ENCODE data around the gene ZNF717.
"Not testable (repeated sequence)": the region's sequence is repeated elsewhere in the genome, so short reads cannot be mapped to it uniquely, and the experiment has no call there.

ZNF717 gene

DNA sequence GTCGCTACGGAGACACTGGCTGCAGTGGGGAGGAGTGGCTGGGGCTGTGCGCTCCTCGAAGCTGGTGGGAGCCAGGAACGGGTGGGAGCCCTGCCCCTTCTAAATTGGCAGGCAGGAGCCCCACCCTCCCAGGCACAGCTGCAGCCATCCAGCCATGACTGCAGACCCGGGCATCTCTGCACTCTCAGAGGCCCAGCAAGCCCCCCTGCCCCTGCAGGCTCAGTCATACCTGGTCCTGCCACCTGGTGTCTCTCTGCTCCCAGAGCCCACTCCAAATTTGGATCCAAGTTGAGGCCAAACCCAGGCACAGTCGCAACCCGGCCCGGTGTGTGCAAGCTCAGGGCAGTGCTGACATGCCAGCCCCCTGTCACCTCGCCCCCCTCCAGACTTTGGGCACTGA is 13.7 kb downstream of the ZNF717 start:
- TF ChIP-seq, protein P1, sequence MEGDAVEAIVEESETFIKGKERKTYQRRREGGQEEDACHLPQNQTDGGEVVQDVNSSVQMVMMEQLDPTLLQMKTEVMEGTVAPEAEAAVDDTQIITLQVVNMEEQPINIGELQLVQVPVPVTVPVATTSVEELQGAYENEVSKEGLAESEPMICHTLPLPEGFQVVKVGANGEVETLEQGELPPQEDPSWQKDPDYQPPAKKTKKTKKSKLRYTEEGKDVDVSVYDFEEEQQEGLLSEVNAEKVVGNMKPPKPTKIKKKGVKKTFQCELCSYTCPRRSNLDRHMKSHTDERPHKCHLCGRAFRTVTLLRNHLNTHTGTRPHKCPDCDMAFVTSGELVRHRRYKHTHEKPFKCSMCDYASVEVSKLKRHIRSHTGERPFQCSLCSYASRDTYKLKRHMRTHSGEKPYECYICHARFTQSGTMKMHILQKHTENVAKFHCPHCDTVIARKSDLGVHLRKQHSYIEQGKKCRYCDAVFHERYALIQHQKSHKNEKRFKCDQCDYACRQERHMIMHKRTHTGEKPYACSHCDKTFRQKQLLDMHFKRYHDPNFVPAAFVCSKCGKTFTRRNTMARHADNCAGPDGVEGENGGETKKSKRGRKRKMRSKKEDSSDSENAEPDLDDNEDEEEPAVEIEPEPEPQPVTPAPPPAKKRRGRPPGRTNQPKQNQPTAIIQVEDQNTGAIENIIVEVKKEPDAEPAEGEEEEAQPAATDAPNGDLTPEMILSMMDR (IDR thresholded peaks at IDR 0.05; ENCODE audit: low read depth, low read length): peak; percentile 26; the same call in 1 of the 2 replicates
- not testable (repeated sequence) for H3K9me3 ChIP-seq (ENCODE audit: severe bottlenecking); H3K27me3 ChIP-seq (ENCODE audit: insufficient read depth, low read depth, severe bottlenecking); DNase-seq; H3K36me3 ChIP-seq; H3K27ac ChIP-seq; H3K4me3 ChIP-seq (ENCODE audit: low read depth, low read length)

DNA sequence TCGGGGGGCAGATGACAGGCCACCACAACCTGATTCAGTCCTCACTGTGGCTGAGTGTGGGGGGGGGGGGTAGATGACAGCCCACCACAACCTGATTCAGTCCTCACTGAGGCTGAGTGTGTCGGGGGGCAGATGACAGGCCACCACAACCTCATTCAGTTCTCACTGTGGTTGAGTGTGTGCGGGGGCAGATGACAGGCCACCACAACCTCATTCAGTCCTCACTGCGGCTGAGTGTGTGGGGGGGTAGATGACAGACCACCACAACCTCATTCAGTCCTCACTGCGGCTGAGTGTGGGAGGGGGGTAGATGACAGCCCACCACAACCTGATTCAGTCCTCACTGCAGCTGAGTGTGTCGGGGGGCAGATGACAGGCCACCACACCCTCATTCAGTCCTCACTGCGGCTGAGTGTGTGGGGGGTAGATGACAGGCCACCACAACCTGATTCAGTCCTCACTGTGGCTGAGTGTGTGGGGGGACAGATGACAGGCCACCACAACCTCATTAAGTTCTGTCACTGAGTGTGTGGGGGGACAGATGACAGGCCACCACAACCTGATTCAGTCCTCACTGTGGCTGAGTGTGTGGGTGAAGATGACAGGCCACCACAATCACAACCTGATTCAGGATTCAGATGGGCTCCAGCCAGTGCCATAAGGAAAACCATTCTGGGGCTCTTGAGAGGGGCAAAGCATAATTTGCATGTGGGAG is 16.9 kb downstream of the ZNF717 start:
- Histone ChIP-seq H3K9me3 (ENCODE audit: severe bottlenecking) (no peaks in the 10 kb centered on the region), H3K36me3 (no peaks in the 10 kb centered on the region), H3K27me3 (ENCODE audit: insufficient read depth, low read depth, severe bottlenecking) (no peaks in the 10 kb centered on the region), H3K27ac (no peak overlapping the region), H3K4me3 (ENCODE audit: low read depth, low read length) (no peak overlapping the region)
- TF ChIP-seq, protein P1 (IDR thresholded peaks at IDR 0.05; ENCODE audit: low read depth, low read length): no peak
- DNase-seq: no peak

DNA sequence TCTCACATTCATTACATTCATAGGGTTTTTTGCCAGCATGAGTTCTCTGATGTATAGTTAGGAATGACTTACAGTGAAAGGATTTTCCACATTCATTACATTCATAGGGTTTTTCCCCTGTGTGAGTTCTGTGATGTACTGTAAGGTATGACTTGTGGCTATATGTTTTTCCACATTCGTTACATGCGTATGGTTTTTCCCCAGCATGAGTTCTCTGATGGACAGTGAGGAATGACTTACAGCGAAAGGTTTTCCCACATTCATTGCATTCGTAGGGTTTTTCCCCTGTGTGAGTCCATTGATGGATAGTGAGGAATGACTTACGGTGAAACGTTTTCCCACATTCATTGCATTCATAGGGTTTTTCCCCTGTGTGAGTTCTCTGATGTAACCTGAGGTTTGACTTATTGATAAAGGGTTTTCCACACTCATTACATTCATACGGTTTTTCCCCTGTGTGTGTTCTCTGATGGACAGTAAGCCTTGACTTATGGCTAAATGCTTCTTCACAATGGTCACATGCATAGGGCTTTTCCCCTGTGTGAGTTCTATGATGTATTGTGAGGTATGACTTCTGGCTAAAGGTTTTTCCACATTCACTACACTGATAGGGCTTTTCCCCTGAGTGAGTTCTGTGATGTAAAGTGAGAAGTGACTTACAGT is 47.4 kb downstream of the ZNF717 start:
- Histone ChIP-seq H3K36me3 (peaks cover 14% of the 10 kb centered on the region), H3K9me3 (ENCODE audit: severe bottlenecking) (peaks cover 47% of the 10 kb centered on the region)

DNA sequence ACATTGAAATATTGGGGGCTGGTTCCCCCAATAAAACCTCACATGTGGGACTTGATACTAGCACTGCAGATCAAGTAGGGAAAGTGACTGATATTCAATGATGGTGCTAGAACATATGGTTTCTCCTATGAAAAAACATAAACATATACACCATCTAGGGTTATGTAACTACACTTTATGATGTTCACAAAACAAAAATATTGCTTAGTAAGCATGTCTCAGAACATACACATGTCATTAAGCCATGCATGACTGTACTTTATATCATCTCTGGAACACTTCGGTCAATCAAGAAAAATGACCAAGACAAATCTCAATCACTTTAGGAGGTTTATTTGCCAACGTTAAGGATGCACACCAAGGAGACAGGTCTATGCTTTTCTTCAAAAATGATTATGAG is 57.4 kb downstream of the ZNF717 start:
- H3K27me3 ChIP-seq (ENCODE audit: insufficient read depth, low read depth, severe bottlenecking): no peaks in the 10 kb centered on the region
- no peak for DNase-seq
- peaks cover 11% of the 10 kb centered on the region for H3K9me3 ChIP-seq (ENCODE audit: severe bottlenecking)
- no peaks in the 10 kb centered on the region for H3K36me3 ChIP-seq
- no peak overlapping the region for H3K4me3 ChIP-seq (ENCODE audit: low read depth, low read length)
- no peak overlapping the region for H3K27ac ChIP-seq
- TF ChIP-seq, protein P1 (IDR thresholded peaks at IDR 0.05; ENCODE audit: low read depth, low read length): no peak

More for the DNA sequence above, 47.4 kb downstream of the ZNF717 start:
- TF ChIP-seq, protein P1 (IDR thresholded peaks at IDR 0.05; ENCODE audit: low read depth, low read length): no peak
- DNase-seq: no peak
- H3K27ac ChIP-seq: no peak overlapping the region
- no peak overlapping the region for H3K4me3 ChIP-seq (ENCODE audit: low read depth, low read length)
- no peaks in the 10 kb centered on the region for H3K27me3 ChIP-seq (ENCODE audit: insufficient read depth, low read depth, severe bottlenecking)

DNA sequence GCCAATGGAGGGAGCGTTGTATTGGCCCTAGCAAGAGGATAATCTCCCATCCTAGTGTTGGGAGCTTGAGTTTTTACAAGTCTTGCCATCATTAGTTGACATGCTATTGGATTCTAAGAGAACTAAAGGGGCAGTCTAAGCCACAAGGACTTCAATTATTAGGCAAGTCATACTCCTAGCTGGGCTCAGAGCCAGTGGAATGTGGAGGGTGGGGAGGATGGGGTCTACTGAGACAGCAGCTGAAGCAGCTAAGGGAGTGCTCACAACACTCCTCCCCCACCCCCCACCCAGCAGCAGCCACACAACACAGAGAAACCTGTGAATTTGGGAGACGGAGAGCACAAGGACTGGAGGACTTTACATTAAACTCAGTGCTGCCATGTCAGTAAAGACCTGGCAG is 93.3 kb downstream of the ZNF717 start:
- Histone ChIP-seq H3K9me3 (ENCODE audit: severe bottlenecking) (no peaks in the 10 kb centered on the region), H3K27me3 (ENCODE audit: insufficient read depth, low read depth, severe bottlenecking) (no peaks in the 10 kb centered on the region), H3K36me3 (no peaks in the 10 kb centered on the region), H3K4me3 (ENCODE audit: low read depth, low read length) (no peak overlapping the region), H3K27ac (no peak overlapping the region)
- TF ChIP-seq, protein P1 (IDR thresholded peaks at IDR 0.05; ENCODE audit: low read depth, low read length): no peak
- no peak for DNase-seq

Data from WERI-Rb-1 (cell line).